NCI-H510A treated with DMSO at 0.1 percent for 48 hours (cell line): Measurements from ENCODE around the gene FCHO2.

Source experiments
- DNase-seq: peaks from one replicate; lab custom pipeline; 2025; lab: John Stamatoyannopoulos, UW

The FCHO2 gene

DNA sequence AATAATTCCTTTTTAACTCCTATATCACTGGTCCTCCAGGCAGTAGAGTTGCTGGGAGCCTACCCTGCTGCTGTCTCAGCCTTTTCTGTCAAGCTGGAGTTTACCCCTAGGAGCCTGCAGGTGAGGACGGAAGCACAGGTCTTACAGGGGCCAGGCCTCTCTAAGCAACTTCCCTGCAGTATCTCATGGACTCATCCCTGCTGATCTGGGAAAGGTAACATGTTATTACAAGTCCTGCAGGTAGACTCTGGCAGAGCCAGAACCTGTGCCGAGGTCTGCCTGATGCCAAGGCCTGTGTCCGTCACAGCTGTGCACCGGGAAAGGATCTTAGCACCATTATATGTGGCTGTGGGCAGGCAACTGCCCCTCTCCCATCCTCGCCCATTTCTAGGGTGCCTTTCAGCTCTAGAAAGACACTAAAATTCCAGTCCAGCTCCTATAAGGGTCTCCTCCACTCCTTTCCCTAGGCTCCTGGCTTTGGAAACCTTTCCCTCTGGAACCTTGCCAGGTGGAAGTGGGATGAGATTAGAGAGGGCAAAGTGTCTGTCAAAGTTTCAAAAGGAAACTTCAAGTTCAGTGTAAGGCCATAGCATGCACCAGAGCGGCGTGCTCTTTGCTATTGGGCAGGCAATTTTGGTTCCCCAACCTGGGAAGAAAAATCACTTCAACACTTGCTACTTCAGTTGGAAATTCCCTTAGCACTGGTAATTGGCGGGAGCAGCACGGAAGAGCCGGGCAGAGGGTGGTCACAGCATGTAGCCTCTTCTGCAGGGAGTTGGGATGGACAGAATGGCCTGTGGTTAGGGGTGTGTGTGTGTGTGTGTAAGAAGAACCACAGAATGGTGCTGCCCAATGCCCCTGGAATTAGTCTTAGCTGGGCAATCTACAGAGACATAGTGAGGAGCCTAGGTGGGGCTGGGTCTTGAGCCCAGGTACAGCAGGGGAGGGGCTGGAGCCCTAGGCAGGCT lies 182.0 kb downstream of the FCHO2 start:
- DNase-seq: no peak

DNA sequence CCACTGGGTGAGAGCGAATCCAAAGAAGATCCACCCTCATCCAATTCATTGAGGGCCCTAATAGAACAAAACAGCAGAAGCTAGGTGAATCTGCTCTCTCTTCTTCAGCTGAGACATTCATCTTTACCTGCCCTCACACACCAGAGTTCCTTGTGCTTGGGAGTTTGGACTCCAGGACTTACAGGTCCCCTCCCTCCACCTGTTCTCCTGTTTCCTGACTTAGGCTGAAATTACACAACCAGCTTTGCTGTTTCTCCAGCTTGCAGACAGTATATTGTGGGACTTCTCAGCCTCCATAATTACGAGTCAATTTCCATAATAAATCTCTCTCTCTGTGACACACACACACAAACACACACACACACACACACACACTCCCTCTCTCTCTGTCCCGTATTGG lies 183.6 kb downstream of the FCHO2 start:
- no peak for DNase-seq
